Motor neuron (in vitro differentiated cells): ENCODE data around the gene SLC25A24. TPM values are rescaled to one million over a fixed set of nuclear protein-coding genes. Genes with fewer than 3 reads are reported as not detected.
"Not testable (repeated sequence)": the region's sequence is repeated elsewhere in the genome, so short reads cannot be mapped to it uniquely, and the experiment has no call there.

Experiments used
- ATAC-seq, 8 experiments: fragments of 200-7000 bp; cut with Tn5 transposase; replicated peaks in 6 of 8; 2 replicates each; pipeline ENCODE4 v1.8.0; 2021; ENCODE audit warnings: mild to moderate bottlenecking in 8 of 8, moderate library complexity in 8 of 8
- H3K27ac ChIP-seq, 2 donors: fragments of 250-450 bp; sonication (Bioruptor Pico); 2 replicates each; pipeline ENCODE4 v1.9.0; 2021; ENCODE audit warnings: antibody characterized with exemption in 2 of 2, mild to moderate bottlenecking in 2 of 2, moderate library complexity in 1 of 2
- H3K4me1 ChIP-seq, 2 donors: fragments of 250-450 bp; sonication (Bioruptor Pico); replicated peaks in 1 of 2; 2 replicates each; pipeline ENCODE4 v1.6.1; 2021; ENCODE audit warnings: antibody characterized with exemption in 2 of 2, mild to moderate bottlenecking in 2 of 2, moderate library complexity in 1 of 2
- H3K4me3 ChIP-seq, 5 donors: fragments of 250-450 bp; sonication (Bioruptor Pico); 2 replicates each; pipeline ENCODE4 v1.9.0; 2021; ENCODE audit warnings: antibody characterized with exemption in 5 of 5, mild to moderate bottlenecking in 5 of 5, moderate library complexity in 4 of 5
- WGBS, 10 experiments: fragments of 450-650 bp; shearing (Covaris generic); methylation state at CpG; one replicate each; pipeline ENCODE4 v1.0.0; 2022; 5-methylcytosine and 5-hydroxymethylcytosine counted together
- in situ Hi-C, 9 experiments: fragments of 400-800 bp; cut with MboI; loops; one replicate each; pipeline ENCODE4 v1.15.0; 2021; ENCODE audit warnings: low sequenced_read_pairs in 9 of 9, low pct_unique_long_range_greater_than_20kb in 2 of 9; ENCODE audit not compliant: unreplicated experiment in 9 of 9
- total RNA-seq, 8 experiments: library from RNA; unstranded; fragments of 300-600 nt; gene quantifications; 2 replicates each; pipeline versions ENCODE4 v1.2.3 to v1.2.4, GENCODE V29; 2022

The SLC25A24 gene
- total RNA-seq, 8 experiments from 2014 or later: 1.2 to 42.1 (median 23.5) TPM

GRCh38 chr1:108214641-108215465 is 14.7 kb upstream of the SLC25A24 start:
- ATAC-seq: peak in 1 of 8 experiments; percentile 44
- H3K4me3 ChIP-seq: not testable (repeated sequence)
- in situ Hi-C loops: loop anchor here in 2 of 9 experiments (25.0 kb wide), 2 partner anchors 422 to 472 kb away; partner anchors contain the start of gene PRPF38B (in 1 of the 2)

GRCh38 chr1:108211014-108211413 is 10.9 kb upstream of the SLC25A24 start:
- Histone ChIP-seq H3K4me3 (no peak overlapping the region), H3K27ac (no peak overlapping the region), H3K4me1 (no peaks in the 10 kb centered on the region)
- in situ Hi-C loops: loop anchor here in 2 of 9 experiments (25.0 kb wide), 2 partner anchors 426 to 476 kb away; partner anchors contain the start of gene PRPF38B (in 1 of the 2)
- WGBS, 10 experiments: 33 to 100% (median 80%) methylated on average over 1 of the region's 1 CpG; no CpG with 5 or more reads in 1 of the 10 experiments
- no peak for ATAC-seq

More at GRCh38 chr1:108214641-108215465, 14.7 kb upstream of the SLC25A24 start:
- WGBS, 10 experiments: 0 to 29% (median 9%) methylated on average over 1 to 4 of the region's 5 CpGs
- H3K4me1 ChIP-seq, H3K27ac ChIP-seq: not testable (repeated sequence)

- in situ Hi-C loops: loop anchor here in 2 of 9 experiments (25.0 kb wide), 2 partner anchors 428 to 478 kb away; partner anchors contain the start of gene PRPF38B (in 1 of the 2)
- Histone ChIP-seq H3K27ac (no peak overlapping the region), H3K4me3 (no peak overlapping the region), H3K4me1 (no peaks in the 10 kb centered on the region)
- WGBS, 10 experiments: 0 to 92% (median 56%) methylated on average over 1 to 10 of the region's 11 CpGs; no CpG with 5 or more reads in 1 of the 10 experiments
- ATAC-seq: peak in 1 of 8 experiments; percentile 14
Observed at GRCh38 chr1:108209456-108210108, 9.4 kb upstream of the SLC25A24 start.

GRCh38 chr1:108208724-108209446 is 8.7 kb upstream of the SLC25A24 start:
- no peak overlapping the region for H3K27ac ChIP-seq
- ATAC-seq: peak in 3 of 8 experiments; percentile 63 to 97 (median 85)
- no peaks in the 10 kb centered on the region for H3K4me1 ChIP-seq
- no peak overlapping the region for H3K4me3 ChIP-seq
- 0 to 87% (median 64%) methylated on average over 1 to 11 of the region's 11 CpGs; no CpG with 5 or more reads in 1 of the 10 experiments for WGBS, 10 experiments
- in situ Hi-C loops: loop anchor here in 2 of 9 experiments (25.0 kb wide), 2 partner anchors 428 to 478 kb away; partner anchors contain the start of gene PRPF38B (in 1 of the 2)

GRCh38 chr1:108203582-108203981 is 3.4 kb upstream of the SLC25A24 start:
- not testable (repeated sequence) for H3K27ac ChIP-seq, ATAC-seq, H3K4me1 ChIP-seq, H3K4me3 ChIP-seq
- in situ Hi-C loops: loop anchor here in 2 of 9 experiments (25.0 kb wide), 2 partner anchors 434 to 484 kb away; partner anchors contain the start of gene PRPF38B (in 1 of the 2)
- WGBS, 10 experiments: 0 to 90% (median 40%) methylated on average over 1 of the region's 3 CpGs; no CpG with 5 or more reads in 3 of the 10 experiments

- in situ Hi-C loops: loop anchor here in 2 of 9 experiments (25.0 kb wide), 2 partner anchors 436 to 486 kb away; partner anchors contain the start of gene PRPF38B (in 1 of the 2)
- WGBS, 10 experiments: 64 to 94% (median 77%) methylated on average over 2 to 5 of the region's 5 CpGs
- peaks cover 9 to 17% of the 10 kb centered on the region in 2 donors for H3K4me1 ChIP-seq
- no peak for ATAC-seq
- H3K4me3 ChIP-seq: no peak overlapping the region
- no peak overlapping the region for H3K27ac ChIP-seq
Observed at GRCh38 chr1:108201687-108202086, 1.5 kb upstream of the SLC25A24 start.

DNA sequence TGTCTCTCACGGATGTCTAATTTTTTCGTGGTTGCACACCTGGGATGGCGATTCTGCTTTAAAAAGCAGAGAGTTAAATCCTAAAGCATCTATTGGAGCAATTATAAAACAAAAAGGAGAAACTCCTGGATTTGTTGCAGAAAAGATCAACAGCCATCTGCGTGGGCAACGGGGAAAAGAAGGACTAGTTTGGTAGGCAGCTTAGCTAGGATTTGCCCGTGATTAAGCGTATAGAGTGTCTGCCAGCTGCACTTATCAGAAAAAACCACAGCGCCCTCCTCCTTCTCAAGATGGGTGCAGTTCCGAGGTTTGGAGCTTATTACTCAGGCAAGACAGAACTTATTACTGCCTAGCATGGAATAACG is 526 bp upstream of the SLC25A24 start:
- in situ Hi-C loops: loop anchor here in 2 of 9 experiments (25.0 kb wide), 2 partner anchors 437 to 487 kb away; partner anchors contain the start of gene PRPF38B (in 1 of the 2)
- Histone ChIP-seq H3K4me3 (peak overlapping the region; percentile 74 to 89 (median 82)), H3K4me1 (peaks cover 9 to 17% of the 10 kb centered on the region in 2 donors), H3K27ac (peak overlapping the region; percentile 68 to 84)
- peak; percentile 8 to 37 (median 27) for ATAC-seq
- WGBS, 10 experiments: 0 to 40% (median 6%) methylated on average over 1 to 10 of the region's 10 CpGs; no CpG with 5 or more reads in 1 of the 10 experiments

DNA sequence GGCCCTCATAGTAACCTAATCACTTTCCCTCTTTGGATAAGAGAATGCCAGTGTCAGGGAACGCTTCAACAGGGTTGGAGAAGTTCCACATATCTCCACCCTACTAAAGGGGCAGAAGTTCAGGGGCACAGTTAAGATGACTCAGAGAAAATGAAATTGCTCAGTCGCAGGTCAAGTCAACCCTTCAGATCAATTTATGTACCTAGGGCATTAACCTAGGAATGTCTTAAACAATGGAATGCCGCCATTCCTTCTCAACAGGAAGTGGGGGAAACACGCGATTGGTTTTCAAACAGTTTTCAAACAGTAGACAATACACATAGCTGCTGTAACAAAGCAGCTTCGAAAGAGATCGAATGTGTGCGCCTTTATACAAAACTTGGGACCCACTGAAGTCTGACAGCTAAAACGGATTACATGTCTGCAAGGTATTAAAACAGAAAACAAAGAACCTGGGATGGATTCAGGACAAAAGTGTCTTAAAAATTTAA is 897 bp downstream of the SLC25A24 start:
- in situ Hi-C loops: no loop called here
- ATAC-seq: peak in 1 of 8 experiments; percentile 1
- peaks cover 9 to 17% of the 10 kb centered on the region in 2 donors for H3K4me1 ChIP-seq
- H3K4me3 ChIP-seq: peak overlapping the region; percentile 74 to 89 (median 82)
- WGBS, 10 experiments: 0 to 67% (median 11%) methylated on average over 3 to 9 of the region's 9 CpGs; no CpG with 5 or more reads in 1 of the 10 experiments
- peak overlapping the region; percentile 68 to 84 for H3K27ac ChIP-seq

DNA sequence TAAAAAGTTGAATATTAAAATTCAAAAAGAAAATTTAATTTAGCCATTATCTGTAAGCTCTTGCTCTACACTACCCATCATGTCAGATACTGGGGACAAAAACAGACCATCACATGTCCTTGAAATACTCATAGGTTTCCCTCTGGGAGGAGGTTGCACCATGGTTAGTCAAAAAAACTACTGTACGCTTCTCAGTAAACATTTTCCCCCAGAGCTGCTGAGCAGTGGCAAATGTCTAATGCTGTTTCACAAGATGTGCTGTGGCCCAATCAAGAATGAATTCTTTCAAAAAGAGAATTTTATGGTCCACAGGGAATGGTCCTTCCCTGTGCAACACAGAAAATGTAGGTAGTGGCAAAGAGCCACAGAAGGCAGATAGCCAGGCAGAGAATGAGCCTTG is 6.1 kb downstream of the SLC25A24 start:
- H3K4me1 ChIP-seq: peaks cover 3 to 9% of the 10 kb centered on the region in 2 donors
- no peak overlapping the region for H3K27ac ChIP-seq
- no peak overlapping the region for H3K4me3 ChIP-seq
- no peak for ATAC-seq
- WGBS, 10 experiments: 91 to 100% (median 100%) methylated on average over 1 of the region's 1 CpG; no CpG with 5 or more reads in 4 of the 10 experiments
- in situ Hi-C loops: no loop called here

DNA sequence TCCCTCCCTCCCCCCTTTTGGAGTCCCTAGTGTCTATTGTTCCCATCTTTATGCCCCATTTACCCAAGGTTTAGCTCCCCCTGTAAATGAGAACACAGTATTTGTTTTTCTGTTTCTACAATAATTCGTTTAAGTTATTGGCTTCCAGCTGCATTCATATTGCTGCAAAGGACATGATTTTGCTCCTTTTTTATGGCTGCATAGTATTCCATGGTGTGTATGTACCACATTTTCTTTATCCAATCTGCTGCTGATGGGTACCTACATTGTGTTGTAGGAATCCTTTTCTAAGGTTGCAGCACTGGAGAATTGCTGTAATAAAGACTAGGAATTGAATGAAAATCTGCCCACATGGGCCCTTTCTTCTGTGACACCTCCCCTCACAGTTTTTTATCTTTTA is 6.8 kb downstream of the SLC25A24 start:
- Histone ChIP-seq H3K4me3 (no peak overlapping the region), H3K27ac (no peak overlapping the region), H3K4me1 (peaks cover 0 to 5% of the 10 kb centered on the region in 2 donors)
- in situ Hi-C loops: no loop called here
- WGBS, 10 experiments: 60 to 100% (median 80%) methylated on average over 1 of the region's 1 CpG; no CpG with 5 or more reads in 3 of the 10 experiments
- no peak for ATAC-seq

GRCh38 chr1:108192581-108192980 is 7.6 kb downstream of the SLC25A24 start:
- no peak for ATAC-seq
- WGBS, 10 experiments: 90 to 100% (median 96%) methylated on average over 3 to 23 of the region's 28 CpGs; no CpG with 5 or more reads in 4 of the 10 experiments

More at GRCh38 chr1:108192581-108192980, 7.6 kb downstream of the SLC25A24 start:
- Histone ChIP-seq H3K27ac (no peak overlapping the region), H3K4me1 (no peaks in the 10 kb centered on the region), H3K4me3 (no peak overlapping the region)
- in situ Hi-C loops: no loop called here
